K562 (cell line): ENCODE measurements around the gene CASKIN1. TPM values are rescaled to one million over a fixed set of nuclear protein-coding genes. Genes with fewer than 3 reads are reported as not detected.

ENCODE experiments used
- ARID1B ChIP-seq: fragments of 450-650 bp; IDR thresholded peaks from 2 replicates; pipeline ENCODE4 v1.6.1; 2016; ENCODE audit warnings: antibody characterized with exemption, mild to moderate bottlenecking, inconsistent platforms
- CBFB ChIP-seq: sonication (generic); formaldehyde crosslinking; IDR thresholded peaks from 2 replicates; pipeline ENCODE4 v1.4.0; 2020; ENCODE audit warnings: mild to moderate bottlenecking, missing genetic modification reagents
- CREB1 ChIP-seq, 2 experiments: sonication (generic) in 1 of 2; formaldehyde crosslinking in 1 of 2; IDR thresholded peaks; 2 replicates each; pipeline versions ENCODE4 v1.6.1 to v1.8.0; 2012 to 2022; ENCODE audit warnings: inconsistent platforms in 1 of 2, mild to moderate bottlenecking in 1 of 2, missing genetic modification reagents in 1 of 2, moderate library complexity in 1 of 2
- EHMT2 ChIP-seq: fragments of 450-650 bp; IDR thresholded peaks from 2 replicates; pipeline ENCODE4 v1.6.1; 2018; ENCODE audit warnings: antibody characterized with exemption
- FOS ChIP-seq: IDR thresholded peaks from 3 replicates; pipeline ENCODE4 v1.6.1; 2011; ENCODE audit not compliant: insufficient read length; ENCODE audit errors: extremely low read depth
- FOXM1 ChIP-seq, 2 experiments: fragments of 450-650 bp in 1 of 2; sonication (generic) in 1 of 2; formaldehyde crosslinking in 1 of 2; IDR thresholded peaks; 2 replicates each; pipeline versions ENCODE4 v1.6.1 to v1.9.0; 2017 to 2022; ENCODE audit warnings: low read depth in 2 of 2, mild to moderate bottlenecking in 2 of 2, missing genetic modification reagents in 1 of 2, moderate library complexity in 1 of 2
- GABPA ChIP-seq: fragments of 200-800 bp; sonication (Bioruptor generic); conservative IDR thresholded peaks from 2 replicates; pipeline ENCODE4 v1.6.1; 2016; ENCODE audit warnings: low read depth, missing genetic modification characterization, missing compliant biosample characterization
- KDM5B ChIP-seq: fragments of 200-600 bp; sonication (generic); IDR thresholded peaks from 2 replicates; pipeline ENCODE4 v1.6.1; 2012; ENCODE audit warnings: low read depth, mild to moderate bottlenecking, moderate library complexity, low read length, control low read depth, inconsistent platforms; ENCODE audit not compliant: insufficient replicate concordance
- KLF6 ChIP-seq: fragments of 250-450 bp; sonication (Bioruptor Pico); IDR thresholded peaks from 2 replicates; pipeline ENCODE4 v1.4.0; 2020; ENCODE audit warnings: mild to moderate bottlenecking, moderate library complexity, borderline replicate concordance
- NCOA1 ChIP-seq: fragments of 450-650 bp; IDR thresholded peaks from 2 replicates; pipeline ENCODE4 v1.6.1; 2016; ENCODE audit warnings: low read depth
- PCBP1 ChIP-seq: fragments of 200-400 bp; formaldehyde crosslinking; IDR thresholded peaks from 2 replicates; pipeline ENCODE4 v1.6.1; 2018; ENCODE audit warnings: mild to moderate bottlenecking, low read depth, low read length; ENCODE audit not compliant: poor library complexity, severe bottlenecking
- RBBP5 ChIP-seq: fragments of 200-600 bp; sonication (generic); IDR thresholded peaks from 2 replicates; pipeline ENCODE4 v1.6.1; 2012; ENCODE audit warnings: borderline replicate concordance, mild to moderate bottlenecking, low read length, control low read depth, inconsistent platforms; ENCODE audit not compliant: insufficient read depth, poor library complexity, severe bottlenecking
- SP1 ChIP-seq: sonication (generic); formaldehyde crosslinking; IDR thresholded peaks from 2 replicates; pipeline ENCODE4 v1.8.1; 2022; ENCODE audit warnings: mild to moderate bottlenecking, missing genetic modification reagents
- TAF1 ChIP-seq: IDR thresholded peaks from 2 replicates; pipeline ENCODE4 v1.6.1; 2011; ENCODE audit warnings: mild to moderate bottlenecking, low read length, moderate library complexity; ENCODE audit not compliant: insufficient read depth, control insufficient read depth, severe bottlenecking; ENCODE audit errors: extremely low read depth
- ZNF436 ChIP-seq: fragments of 250-450, 450-650 bp; sonication (Bioruptor Pico); formaldehyde crosslinking; IDR thresholded peaks from 2 replicates; pipeline ENCODE4 v1.7.0; 2020; ENCODE audit warnings: mild to moderate bottlenecking
- ZNF780A ChIP-seq: fragments of 250-450 bp; sonication (Bioruptor Pico); IDR thresholded peaks from 2 replicates; pipeline ENCODE4 v1.5.0; 2021; ENCODE audit warnings: mild to moderate bottlenecking
- polyA plus RNA-seq, 8 experiments: library from polyadenylated mRNA; depleted of rRNA in 4 of 8; stranded (reverse) in 5 of 8; unstranded in 3 of 8; fragments of >200 nt; fragmentation: Nextera tagmentation in 2 of 8; fragmentation: Illumina TruSeq in 1 of 8; extraction: Ambion mirVana in 2 of 8; extraction: Trizol in 1 of 8; gene quantifications; 2 replicates each; pipeline versions ENCODE4 v1.2.1 to v1.2.3, GENCODE V29; 2011 to 2014; ENCODE audit warnings: inconsistent platforms in 1 of 8, missing spikeins in 1 of 8
- total RNA-seq, 7 experiments: library from RNA; depleted of rRNA in 6 of 7; stranded (reverse); fragments of >200 nt in 6 of 7; fragmentation: Illumina TruSeq in 2 of 7; extraction: Trizol in 2 of 7; gene quantifications; 2 replicates each; pipeline versions ENCODE4 v1.2.1 to v1.2.3, GENCODE V29; 2011 to 2021; ENCODE audit warnings: low replicate concordance in 1 of 7
- TF ChIP-seq, protein P1 (sequence below): fragments of 450-650 bp; IDR thresholded peaks from 2 replicates; pipeline ENCODE4 v1.6.1; 2016; ENCODE audit warnings: antibody characterized with exemption
- TF ChIP-seq, protein P2 (sequence below): sonication (generic); formaldehyde crosslinking; IDR thresholded peaks from 2 replicates; pipeline ENCODE4 v1.8.1; 2022; ENCODE audit warnings: missing genetic modification reagents
- TF ChIP-seq, protein P3 (sequence below): fragments of 250-450 bp; sonication (Bioruptor Pico); IDR thresholded peaks from 2 replicates; pipeline ENCODE4 v1.5.0; 2021; ENCODE audit warnings: mild to moderate bottlenecking, borderline replicate concordance
- TF ChIP-seq, protein P4 (sequence below): fragments of 450-650 bp; formaldehyde crosslinking; IDR thresholded peaks from 2 replicates; pipeline ENCODE4 v1.4.0; 2020; ENCODE audit warnings: mild to moderate bottlenecking, moderate library complexity

Gene CASKIN1
- total and polyA plus RNA-seq, 9 of the 15 experiments (the other 6 are each of a cell fraction or from before 2014, with no cell fraction given): 0.15 to 4.5 (median 1.5) TPM; not detected in 2

DNA sequence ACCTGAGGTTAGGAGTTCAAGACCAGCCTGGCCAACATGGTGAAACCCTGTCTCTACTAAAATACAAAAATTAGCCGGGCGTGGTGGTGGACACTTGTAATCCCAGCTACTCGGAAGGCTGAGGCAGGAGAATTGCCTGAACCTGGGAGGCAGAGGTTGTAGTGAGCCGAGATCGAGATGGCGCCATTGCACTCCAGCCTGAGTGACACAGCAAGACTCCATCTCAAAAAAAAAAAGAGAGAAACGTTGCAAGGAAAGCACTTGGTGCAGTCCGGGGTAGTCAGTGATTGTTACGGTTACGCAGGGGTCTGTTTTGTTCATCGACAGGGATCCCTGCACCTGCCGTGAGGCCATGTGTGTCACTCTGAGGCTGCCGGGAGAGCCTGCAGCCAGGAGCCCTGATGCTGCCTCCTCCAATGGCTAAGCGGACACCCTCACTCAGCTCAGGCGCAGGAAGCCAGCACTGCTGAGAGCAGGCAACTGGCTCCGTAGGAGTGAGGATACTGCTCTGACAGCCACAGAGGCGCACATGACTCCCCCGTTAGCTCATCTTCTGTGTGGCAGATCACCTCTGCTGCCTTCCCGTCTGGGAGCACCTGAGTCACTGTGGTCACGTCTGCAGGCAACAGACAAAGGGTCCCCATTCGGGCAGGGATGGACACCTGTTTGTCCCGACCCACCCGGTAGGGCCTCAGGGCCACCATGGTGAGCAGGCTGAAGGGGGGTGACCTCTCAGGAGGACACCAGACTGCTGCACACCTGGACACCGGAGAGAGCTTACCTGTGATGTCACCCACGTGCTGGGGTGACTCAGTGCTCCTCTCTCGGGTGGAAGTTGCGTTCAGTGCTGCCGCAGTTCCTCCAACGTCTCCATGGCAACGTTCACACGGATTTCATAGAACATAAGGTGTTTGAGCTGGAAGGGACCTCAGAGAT, 53.2 kb downstream of the CASKIN1 start (continued):
- TF ChIP-seq CREB1 (IDR thresholded peaks at IDR 0.05): no peak
- TF ChIP-seq CREB1 (CRISPR knock-in tag; IDR thresholded peaks at IDR 0.05): no peak; the same call in 1 of the 2 replicates
- no peak for TF ChIP-seq RBBP5
- TF ChIP-seq, protein P1, sequence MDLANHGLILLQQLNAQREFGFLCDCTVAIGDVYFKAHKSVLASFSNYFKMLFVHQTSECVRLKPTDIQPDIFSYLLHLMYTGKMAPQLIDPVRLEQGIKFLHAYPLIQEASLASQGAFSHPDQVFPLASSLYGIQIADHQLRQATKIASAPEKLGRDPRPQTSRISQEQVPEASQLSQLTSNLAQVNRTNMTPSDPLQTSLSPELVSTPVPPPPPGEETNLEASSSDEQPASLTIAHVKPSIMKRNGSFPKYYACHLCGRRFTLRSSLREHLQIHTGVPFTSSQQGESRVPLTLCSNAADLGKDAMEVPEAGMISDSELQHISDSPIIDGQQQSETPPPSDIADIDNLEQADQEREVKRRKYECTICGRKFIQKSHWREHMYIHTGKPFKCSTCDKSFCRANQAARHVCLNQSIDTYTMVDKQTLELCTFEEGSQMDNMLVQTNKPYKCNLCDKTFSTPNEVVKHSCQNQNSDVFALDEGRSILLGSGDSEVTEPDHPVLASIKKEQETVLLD: no peak
- TF ChIP-seq FOS: no peak
- TF ChIP-seq PCBP1: no peak
- TF ChIP-seq GABPA (tag): no peak
- TF ChIP-seq, protein P2, sequence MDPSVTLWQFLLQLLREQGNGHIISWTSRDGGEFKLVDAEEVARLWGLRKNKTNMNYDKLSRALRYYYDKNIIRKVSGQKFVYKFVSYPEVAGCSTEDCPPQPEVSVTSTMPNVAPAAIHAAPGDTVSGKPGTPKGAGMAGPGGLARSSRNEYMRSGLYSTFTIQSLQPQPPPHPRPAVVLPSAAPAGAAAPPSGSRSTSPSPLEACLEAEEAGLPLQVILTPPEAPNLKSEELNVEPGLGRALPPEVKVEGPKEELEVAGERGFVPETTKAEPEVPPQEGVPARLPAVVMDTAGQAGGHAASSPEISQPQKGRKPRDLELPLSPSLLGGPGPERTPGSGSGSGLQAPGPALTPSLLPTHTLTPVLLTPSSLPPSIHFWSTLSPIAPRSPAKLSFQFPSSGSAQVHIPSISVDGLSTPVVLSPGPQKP (CRISPR knock-in tag): no peak
- no peak for TF ChIP-seq FOXM1 (IDR thresholded peaks at IDR 0.05; ENCODE audit: low read depth)
- no peak for TF ChIP-seq FOXM1 (CRISPR knock-in tag; IDR thresholded peaks at IDR 0.05; ENCODE audit: low read depth)
- TF ChIP-seq CBFB (CRISPR knock-in tag): no peak
- TF ChIP-seq EHMT2: no peak
- TF ChIP-seq ZNF436 (CRISPR knock-in tag): no peak
- TF ChIP-seq TAF1: no peak
- TF ChIP-seq ARID1B: peak; percentile 40; the same call in 1 of the 2 replicates
- TF ChIP-seq ZNF780A (CRISPR knock-in tag): no peak
- TF ChIP-seq, protein P3, sequence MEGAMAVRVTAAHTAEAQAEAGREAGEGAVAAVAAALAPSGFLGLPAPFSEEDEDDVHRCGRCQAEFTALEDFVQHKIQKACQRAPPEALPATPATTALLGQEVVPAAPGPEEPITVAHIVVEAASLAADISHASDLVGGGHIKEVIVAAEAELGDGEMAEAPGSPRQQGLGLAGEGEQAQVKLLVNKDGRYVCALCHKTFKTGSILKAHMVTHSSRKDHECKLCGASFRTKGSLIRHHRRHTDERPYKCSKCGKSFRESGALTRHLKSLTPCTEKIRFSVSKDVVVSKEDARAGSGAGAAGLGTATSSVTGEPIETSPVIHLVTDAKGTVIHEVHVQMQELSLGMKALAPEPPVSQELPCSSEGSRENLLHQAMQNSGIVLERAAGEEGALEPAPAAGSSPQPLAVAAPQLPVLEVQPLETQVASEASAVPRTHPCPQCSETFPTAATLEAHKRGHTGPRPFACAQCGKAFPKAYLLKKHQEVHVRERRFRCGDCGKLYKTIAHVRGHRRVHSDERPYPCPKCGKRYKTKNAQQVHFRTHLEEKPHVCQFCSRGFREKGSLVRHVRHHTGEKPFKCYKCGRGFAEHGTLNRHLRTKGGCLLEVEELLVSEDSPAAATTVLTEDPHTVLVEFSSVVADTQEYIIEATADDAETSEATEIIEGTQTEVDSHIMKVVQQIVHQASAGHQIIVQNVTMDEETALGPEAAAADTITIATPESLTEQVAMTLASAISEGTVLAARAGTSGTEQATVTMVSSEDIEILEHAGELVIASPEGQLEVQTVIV (CRISPR knock-in tag): no peak
- TF ChIP-seq KDM5B: no peak
- TF ChIP-seq, protein P4, sequence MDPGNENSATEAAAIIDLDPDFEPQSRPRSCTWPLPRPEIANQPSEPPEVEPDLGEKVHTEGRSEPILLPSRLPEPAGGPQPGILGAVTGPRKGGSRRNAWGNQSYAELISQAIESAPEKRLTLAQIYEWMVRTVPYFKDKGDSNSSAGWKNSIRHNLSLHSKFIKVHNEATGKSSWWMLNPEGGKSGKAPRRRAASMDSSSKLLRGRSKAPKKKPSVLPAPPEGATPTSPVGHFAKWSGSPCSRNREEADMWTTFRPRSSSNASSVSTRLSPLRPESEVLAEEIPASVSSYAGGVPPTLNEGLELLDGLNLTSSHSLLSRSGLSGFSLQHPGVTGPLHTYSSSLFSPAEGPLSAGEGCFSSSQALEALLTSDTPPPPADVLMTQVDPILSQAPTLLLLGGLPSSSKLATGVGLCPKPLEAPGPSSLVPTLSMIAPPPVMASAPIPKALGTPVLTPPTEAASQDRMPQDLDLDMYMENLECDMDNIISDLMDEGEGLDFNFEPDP (CRISPR knock-in tag): no peak
- no peak for TF ChIP-seq NCOA1
- TF ChIP-seq SP1 (CRISPR knock-in tag): no peak
- no peak for TF ChIP-seq KLF6 (CRISPR knock-in tag)
